GM18951 (cell line): ENCODE data around the gene TOM1.
"Not testable (repeated sequence)": the region's sequence is repeated elsewhere in the genome, so short reads cannot be mapped to it uniquely, and the experiment has no call there.

Experiments used
- POLR2A ChIP-seq: IDR thresholded peaks from 4 replicates; pipeline ENCODE4 v1.6.1; 2011; ENCODE audit warnings: mild to moderate bottlenecking; ENCODE audit not compliant: insufficient read length, insufficient read depth; ENCODE audit errors: extremely low read depth
- in situ Hi-C: fragments of 300-500 bp; cut with MboI; formaldehyde crosslinking; loops from one replicate; pipeline ENCODE4 v1.12.0; 2022; ENCODE audit warnings: low sequenced_read_pairs, mixed read lengths, inconsistent platforms; ENCODE audit not compliant: unreplicated experiment

Gene TOM1

DNA sequence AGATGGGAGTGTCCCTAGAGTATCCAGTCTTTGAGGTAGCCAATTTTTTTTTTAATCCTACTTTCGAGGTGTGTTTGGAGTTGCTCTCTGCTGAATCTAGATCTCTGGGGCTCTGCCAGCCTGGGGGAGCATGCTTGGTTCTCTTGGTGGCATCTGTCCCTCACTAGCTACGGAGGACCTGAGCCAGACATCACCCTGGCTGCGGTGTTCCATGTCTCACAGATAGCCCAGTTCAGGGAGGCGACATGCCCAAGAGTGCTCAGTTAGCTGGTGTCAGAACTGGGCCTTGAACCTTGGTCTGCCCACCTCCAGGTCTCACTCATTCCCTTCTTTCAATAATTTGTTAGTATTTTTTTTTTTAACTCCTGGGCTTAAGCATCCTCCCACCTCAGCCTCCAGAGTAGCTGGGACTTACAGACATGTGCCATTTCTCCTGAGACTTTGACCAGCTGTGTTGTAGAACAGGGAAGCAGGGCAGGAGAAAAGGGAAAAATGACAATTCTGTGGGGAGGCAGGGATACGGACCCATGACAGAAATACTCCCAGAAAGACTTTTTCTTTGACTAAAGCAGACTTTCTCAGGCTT lies 81.8 kb downstream of the TOM1 start:
- in situ Hi-C loops: no loop called here
- TF ChIP-seq POLR2A: no peak

DNA sequence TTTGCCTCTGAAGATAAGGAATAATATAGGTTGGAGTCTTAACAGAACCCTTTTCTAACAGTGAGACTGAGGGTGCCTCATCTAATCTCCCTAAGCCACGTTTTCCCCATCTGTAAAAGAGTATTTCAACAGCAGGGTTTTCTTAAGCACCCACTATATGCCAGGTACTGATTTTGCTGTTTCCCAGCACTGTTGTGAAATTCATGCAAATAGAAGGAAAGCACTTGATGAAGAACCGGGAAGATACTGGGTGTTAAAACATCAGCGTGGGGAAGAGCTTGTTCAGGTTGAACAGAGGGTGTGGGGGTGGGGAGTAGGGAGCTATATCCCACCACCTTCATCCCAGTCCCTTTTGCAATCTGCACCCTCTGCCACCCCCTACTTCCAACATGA lies 84.0 kb downstream of the TOM1 start:
- TF ChIP-seq POLR2A: no peak
- in situ Hi-C loops: no loop called here

DNA sequence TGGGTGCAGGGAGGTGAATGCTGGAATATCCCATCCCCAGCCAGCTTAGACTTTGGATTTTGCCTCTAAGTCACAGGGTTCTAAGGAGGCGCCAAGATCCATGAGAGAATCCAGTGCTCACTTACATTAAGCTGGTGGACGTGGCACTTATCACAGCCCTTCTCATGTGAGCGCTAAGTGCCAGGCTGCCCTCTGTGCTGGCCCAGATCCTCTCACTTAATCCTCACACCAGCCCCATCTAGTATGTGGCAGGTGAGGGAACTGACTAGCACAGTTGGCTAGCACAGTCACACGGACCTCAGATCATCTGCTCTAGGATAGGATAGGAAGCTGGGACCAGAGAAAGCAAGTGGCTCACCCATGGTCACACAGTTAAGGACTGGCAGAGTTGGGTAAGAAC lies 84.8 kb downstream of the TOM1 start:
- in situ Hi-C loops: no loop called here
- TF ChIP-seq POLR2A: no peak

DNA sequence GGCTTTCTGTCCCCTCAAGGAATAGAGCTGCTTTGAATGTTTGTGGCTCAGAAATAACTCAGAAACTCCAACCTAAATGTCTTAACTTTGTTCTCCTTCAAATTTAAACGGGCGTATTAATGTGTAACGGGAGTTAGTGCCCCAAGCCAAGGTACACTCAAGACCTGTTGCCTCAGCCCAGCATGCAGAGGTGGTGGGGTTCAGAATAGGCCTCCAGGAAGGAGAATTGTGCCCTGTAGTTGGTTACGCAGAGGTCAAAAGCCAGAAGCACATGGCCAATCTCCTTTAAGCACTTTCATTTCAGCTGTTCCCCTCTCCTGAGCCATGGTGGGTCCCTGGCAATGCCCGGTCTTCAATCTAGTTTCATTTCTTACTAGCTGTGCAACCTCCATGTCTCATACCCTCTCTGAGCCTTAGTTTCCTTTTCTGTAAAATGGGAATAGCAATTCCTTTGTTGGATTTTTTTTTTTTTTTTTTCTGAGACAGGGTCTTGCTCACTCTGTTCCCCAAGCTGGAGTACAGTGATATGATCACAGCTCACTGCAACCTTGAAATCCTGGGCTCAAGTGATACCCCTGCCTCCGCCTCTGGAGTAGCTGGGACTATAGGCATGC lies 85.4 kb downstream of the TOM1 start:
- in situ Hi-C loops: no loop called here
- TF ChIP-seq POLR2A: no peak

DNA sequence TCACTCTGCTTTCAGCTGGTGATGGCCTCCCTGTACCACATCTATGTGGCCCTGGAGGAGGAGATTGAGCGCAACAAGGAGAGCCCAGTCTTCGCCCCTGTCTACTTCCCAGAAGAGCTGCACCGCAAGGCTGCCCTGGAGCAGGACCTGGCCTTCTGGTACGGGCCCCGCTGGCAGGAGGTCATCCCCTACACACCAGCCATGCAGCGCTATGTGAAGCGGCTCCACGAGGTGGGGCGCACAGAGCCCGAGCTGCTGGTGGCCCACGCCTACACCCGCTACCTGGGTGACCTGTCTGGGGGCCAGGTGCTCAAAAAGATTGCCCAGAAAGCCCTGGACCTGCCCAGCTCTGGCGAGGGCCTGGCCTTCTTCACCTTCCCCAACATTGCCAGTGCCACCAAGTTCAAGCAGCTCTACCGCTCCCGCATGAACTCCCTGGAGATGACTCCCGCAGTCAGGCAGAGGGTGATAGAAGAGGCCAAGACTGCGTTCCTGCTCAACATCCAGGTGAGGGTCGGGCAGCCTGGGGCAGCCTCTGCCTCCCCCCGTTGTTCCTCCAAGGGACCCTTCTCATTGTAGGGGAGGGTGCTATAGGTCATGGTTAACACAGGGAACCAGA lies 87.1 kb downstream of the TOM1 start:
- in situ Hi-C loops: no loop called here
- no peak for TF ChIP-seq POLR2A

DNA sequence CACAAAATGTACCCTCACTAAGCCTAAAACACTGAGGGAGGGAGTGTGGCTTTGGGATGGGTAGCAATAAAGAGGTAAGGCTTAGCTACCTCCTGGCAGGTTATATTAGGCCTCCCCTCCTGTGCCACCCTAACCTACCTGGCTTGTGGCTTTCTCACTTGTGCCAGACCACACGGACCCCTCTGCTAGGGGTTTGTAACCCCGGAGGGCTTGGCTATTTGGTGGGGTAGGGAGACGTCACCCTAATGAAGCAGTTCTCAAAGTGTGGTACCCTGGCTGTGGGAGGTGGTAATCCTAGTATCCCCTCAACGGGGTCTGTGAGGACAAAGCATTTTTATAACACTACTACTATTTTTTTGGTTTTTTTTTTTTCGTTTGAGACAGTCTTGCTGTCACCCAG lies 91.2 kb downstream of the TOM1 start:
- TF ChIP-seq POLR2A: no peak
- in situ Hi-C loops: no loop called here

DNA sequence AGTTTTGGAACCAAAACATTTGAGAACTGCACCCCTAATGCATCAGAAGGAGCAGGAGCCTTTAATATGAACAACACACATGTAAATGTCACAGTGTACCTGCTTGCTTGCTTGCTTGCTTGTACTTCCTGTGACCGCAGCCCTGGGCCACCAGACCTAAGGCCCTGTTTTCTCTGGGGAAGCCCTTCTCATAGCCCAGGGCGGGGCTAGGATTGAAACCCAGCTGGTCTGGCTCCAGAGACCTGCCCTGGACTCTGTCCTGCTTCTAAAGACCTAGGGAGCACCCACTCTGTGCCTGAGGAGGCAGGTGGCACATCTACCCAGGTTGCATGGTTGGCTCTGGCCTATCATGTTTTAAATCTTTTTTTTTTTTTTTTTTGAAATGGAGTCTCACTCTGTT lies 92.7 kb downstream of the TOM1 start:
- TF ChIP-seq POLR2A: no peak
- in situ Hi-C loops: no loop called here

DNA sequence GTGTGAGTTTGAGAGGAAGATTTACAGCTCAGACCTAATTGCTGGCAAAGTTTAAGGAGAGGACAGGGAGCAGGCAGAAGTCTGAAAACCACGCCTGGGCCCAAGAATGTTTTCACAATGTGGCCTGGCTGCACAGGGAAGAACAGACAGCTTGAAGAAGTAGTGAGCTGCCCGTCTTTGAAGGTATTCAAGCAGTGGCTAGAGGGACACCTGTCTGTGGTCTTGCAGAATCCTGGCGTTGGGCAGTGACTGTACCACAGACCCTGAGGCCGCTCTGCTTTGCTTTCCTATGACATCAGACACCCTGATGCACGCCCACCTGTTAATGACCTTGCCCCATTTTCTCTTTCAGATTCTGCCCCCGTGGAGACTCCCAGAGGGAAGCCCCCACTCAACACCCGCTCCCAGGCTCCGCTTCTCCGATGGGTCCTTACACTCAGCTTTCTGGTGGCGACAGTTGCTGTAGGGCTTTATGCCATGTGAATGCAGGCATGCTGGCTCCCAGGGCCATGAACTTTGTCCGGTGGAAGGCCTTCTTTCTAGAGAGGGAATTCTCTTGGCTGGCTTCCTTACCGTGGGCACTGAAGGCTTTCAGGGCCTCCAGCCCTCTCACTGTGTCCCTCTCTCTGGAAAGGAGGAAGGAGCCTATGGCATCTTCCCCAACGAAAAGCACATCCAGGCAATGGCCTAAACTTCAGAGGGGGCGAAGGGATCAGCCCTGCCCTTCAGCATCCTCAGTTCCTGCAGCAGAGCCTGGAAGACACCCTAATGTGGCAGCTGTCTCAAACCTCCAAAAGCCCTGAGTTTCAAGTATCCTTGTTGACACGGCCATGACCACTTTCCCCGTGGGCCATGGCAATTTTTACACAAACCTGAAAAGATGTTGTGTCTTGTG lies 93.7 kb downstream of the TOM1 start:
- in situ Hi-C loops: no loop called here
- no peak for TF ChIP-seq POLR2A

DNA sequence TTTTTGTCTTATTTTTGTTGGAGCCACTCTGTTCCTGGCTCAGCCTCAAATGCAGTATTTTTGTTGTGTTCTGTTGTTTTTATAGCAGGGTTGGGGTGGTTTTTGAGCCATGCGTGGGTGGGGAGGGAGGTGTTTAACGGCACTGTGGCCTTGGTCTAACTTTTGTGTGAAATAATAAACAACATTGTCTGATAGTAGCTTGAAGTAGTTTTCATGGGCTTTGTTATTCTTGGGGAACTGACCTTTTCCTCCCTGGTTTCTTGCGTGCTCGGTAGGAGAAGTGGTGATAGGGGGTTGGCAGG lies 94.3 kb downstream of the TOM1 start:
- in situ Hi-C loops: no loop called here
- TF ChIP-seq POLR2A: no peak

DNA sequence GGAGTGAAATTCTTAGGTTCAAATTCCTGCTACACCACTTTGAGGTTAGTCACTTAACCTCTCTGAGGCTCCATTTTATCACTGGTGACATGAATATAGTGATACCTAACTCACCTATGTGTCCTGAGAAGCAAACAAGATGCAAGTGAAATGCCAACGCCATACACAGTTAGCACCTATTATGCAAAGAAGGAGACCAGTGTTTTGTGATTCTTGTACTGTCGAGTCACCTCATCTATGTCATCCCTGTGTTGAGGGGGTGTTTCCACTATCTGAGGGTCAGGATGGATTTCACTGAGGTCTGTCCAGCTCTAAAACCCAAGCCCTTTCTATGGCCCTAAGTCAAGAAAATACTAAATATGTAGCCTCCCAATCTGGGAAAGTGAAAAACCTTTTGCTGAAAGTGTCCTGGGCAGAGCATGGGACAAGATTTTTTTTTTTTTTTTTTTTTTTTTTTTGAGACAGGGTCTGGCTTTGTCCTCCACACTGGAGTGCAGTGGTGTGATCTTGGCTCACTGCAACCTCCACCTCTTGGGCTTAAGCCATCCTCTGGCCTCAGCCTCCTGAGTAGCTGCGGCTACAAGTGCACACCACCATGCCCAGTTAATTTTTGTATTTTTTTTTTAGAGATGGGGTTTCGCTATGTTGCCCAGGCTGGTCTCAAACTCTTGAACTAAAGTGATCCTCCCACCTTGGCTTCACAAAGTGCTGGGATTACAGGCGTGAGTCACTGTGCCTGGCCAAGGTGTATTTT lies 95.3 kb downstream of the TOM1 start:
- TF ChIP-seq POLR2A: no peak
- in situ Hi-C loops: no loop called here

DNA sequence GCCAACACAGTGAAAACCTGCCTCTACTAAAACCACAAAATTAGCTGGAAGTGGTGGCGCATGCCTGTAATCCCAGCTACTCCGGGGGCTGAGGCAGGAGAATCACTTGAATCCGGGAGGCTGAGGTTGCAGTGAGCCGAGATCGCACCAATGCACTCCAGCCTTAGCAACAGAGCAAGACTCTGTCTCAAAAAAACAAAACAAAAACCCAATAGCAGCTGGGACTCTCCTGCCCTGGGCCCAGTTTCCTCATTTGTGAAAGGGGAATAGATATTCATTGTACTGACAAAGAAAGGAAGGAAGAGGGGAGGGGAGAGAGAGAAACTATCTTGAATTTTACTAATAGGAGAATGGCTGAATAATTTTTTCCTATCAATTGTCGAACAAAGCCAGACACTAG lies 96.9 kb downstream of the TOM1 start:
- in situ Hi-C loops: not testable (repeated sequence)

DNA sequence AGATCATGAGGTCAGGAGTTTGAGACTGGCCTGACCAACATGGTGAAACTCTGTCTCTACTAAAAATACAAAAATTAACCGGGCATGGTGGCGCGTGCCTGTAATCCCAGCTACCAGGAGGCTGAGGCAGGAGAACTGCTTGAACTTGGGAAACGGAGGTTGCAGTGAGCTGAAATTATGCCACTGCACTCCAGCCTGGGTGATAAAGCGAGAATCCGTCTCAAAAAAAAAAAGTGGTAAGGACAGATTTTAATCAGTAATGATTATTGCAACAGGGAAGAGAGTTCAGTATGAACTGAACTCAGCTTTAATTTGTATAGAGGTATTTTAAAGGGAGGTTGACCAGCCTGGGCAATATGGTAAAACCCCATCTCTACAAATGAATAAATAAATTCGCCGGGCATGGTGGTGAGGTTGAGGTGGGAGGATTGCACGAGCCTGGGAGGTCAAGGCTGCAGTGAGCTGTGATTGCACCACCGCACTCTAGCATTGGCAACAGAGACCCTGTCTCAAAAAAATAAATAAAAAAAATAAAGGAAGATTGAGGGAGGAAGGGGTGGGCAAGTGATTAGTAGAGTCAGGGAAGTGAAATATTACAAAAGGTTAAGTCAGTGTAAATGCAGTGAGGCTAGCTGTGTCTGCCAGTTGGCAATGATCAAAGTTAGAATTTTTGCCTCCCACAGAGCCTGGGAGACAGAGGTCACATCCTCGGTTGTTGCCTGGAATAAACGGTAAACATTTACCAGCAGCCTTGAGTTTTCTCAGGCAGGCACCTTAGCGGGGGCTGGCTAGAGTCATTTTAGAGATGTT lies 97.6 kb downstream of the TOM1 start:
- TF ChIP-seq POLR2A: no peak
- in situ Hi-C loops: no loop called here
